ENCODE results near the gene USP21.

GRCh38 chr1:161121834-161122233, 37.5 kb upstream of the USP21 start:
- TF ChIP-seq CTCF (IDR thresholded peaks at IDR 0.05) (no peak), POLR2A (IDR thresholded peaks at IDR 0.05) (no peak)

Data from heart left ventricle (tissue), 13 donors.